HG02759 (cell line): ENCODE results near the gene SLC22A23.

Experiments
- ATAC-seq: cut with Tn5 transposase; IDR thresholded peaks from one replicate; pipeline ENCODE4 v1.9.1; 2021; ENCODE audit warnings: mild to moderate bottlenecking, moderate library complexity; ENCODE audit not compliant: unreplicated experiment

Gene SLC22A23

DNA sequence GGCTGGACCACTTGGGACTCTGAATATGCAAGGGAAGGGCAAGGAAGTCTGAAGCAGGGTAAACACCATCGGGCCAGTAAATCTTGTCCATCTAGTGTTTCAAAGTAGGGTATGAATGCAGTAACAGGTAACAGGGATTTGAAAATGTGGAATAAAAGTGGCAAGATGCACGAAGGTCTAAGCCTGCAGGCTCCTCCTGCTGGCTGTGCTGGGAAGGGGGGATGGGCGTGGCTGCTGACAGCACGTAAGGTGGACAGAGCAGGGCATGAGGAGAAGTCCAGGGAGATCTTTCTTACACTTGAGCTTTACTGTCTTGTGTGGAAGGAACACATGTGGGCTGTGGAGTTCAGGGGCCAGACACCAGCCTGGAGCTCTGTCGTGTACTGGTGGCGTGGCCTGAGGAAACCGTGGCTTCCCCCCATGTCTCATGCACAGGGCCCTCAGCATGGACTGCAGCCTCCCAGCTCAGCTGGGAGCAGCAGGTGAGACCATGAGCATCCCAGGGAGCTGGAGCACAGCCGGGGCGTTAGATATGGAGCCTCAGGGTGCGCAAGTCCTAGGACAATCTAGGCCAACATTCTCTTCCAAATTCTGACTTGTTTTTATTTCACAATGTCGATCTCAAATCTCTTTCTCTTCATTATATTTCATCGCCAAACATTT, 84.5 kb downstream of the SLC22A23 start:
- ATAC-seq, result no peak

DNA sequence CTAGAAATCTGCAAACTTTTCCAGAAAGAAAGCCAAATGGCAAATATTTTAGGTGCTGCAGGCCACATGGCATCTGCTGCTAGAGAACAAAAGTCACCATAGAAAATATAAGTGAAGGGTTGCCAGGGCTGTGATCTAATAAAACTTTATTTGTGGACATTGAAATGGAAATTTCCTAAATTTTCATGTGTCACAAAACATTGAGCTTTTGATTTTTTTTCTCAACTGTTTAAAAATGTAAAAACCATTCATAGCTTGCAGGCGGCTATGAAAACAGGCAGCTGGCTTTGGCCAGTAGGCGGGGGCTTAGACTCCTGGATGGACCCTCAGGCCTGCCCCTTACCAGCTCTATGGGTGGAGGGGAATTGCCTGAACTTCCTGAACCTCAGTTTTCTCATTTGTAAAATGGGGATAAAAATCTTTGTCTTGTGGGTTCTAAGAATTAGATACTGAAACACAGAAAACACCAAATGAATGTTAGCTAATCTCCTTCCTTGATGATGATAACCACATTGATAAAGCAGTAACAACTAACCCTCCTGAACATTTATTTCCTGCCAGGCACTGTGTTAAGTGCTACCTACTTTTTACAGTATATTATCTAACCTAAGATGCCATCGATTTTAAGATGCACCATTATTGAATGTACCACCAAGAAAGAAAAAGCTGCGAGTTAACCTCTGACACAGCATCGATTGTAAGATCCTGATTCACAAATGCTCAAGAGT, 85.5 kb downstream of the SLC22A23 start:
- no peak for ATAC-seq

DNA sequence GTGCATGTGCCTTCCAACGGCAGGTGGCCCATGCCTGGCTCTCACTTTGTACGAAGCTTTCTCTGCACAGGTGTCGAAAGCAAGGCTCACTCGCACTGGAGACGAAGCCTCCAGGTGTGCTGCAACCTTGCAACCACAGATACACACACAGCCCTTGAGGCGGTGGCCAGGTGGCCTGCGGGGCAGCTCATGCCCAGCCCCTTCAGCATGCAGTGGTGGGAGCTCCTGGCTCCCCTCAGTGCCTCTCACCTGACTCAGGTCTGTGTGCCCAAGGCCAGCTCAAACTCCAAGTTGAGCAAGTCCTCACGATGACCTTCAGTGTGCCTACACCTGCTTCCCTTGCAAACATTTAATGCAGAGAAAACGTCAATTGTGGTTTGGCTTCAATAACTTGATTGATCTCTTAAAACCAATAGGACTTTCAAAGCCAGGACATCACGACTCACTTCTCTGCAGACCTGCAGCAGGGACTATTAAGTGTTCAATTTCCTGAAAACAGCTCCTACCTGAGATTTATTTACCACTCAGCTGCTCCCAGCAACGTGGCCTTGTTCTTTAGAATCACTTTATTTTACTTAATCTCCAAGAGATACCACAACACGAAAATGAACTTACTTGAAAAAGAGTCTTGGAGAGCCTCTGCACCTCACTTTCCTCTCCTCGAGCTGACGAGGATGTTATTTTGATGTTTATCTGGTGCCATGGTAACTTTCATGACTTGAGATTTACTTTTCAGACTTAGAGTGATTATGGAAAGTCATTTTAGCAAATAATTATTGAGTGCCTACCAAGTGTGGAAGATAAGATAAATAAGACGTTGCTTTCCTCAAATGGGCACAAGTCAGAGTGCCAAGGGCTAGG, 86.3 kb downstream of the SLC22A23 start:
- no peak for ATAC-seq

DNA sequence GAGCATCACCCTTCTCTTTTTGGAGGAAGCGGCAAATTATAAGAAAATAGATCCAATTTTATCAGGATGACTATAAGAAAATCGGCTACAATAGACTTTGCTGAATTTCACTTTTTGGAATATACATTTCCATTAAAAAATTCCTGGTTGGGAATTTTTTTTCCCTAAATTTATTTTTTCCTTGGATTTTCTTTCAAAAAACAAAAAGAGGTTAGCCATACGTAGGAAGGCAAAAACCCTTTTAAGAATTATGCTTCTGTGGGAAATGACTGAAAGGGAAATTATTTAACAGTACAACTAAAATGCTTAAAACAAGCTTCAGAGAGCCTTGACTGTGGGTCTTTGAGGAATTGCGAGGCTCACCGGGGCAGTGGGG, 86.9 kb downstream of the SLC22A23 start:
- no peak for ATAC-seq

DNA sequence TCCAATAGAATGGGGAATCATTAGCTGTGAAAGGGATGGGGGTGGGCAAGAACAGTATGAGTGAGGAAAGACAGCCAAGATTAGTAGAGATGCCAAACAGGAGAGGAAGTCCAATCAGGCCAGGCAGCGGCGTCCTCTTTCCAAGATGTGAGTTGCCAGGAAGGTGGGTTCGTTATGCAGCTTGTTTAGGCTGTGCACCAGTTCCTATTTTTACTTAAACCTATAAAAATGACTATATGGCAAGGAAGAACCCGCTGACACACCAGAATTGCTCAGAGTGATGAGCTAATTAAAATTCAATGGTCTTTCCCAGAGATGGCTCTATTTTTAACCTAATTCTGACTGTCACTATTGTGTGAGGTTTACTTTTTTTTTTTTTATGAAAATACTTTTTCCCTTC, 88.2 kb downstream of the SLC22A23 start:
- no peak for ATAC-seq

DNA sequence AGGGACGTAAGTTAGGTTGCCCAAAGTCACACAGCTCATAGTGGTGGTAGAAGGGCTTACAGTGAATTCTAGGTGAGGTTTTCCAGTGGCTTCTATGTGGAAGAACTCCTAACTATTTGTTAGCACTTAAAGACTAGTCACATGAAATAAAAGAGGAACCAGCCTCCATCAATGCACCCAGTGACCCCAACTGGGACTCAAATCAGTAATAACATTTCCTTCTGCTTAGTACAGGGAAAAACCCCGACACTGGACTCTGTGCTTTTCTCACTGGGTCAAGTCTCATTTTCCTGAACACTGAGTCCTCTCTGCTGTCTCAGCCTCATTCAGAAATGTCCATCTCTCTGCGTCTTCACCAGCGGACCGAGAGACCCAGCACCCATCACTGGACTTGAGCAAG, 89.2 kb downstream of the SLC22A23 start:
- ATAC-seq, result no peak

DNA sequence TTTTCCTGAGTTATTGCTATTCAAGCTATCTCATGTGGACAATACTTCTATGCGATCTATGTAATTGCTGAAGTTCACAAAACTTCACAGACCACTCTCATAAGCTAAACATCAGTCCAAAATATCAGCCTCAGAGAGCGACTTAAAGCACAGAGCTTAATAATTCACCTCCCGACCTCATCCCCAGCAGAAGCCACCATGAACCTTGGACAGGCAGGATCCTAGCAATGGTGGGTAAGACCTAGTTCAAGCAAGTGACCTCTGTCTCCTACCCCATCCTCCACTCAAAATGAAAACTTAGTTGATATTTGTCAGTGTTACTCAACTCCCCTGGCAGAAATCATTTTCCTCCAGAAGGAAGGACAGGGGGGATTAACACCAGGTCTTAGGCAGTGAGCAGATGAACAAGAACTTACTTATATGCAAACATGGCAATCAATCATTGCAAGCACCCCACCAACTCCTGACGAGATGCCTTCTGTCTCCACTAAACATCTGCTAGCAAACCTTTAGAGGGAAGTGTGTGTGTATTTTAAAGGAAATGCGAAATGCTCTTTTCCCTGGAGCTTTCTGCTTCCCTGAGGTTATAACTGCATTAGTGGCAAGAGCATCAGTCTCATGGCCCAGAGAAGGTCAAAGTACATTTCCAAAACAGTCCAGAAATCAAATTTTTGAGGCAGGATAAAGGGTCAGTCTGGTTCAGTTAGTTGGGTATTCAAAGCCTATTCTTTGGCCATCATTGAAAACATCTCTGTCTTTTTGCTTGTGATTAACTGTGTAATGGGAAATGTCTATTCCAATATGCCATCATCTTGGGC, 90.0 kb downstream of the SLC22A23 start:
- ATAC-seq, result no peak

DNA sequence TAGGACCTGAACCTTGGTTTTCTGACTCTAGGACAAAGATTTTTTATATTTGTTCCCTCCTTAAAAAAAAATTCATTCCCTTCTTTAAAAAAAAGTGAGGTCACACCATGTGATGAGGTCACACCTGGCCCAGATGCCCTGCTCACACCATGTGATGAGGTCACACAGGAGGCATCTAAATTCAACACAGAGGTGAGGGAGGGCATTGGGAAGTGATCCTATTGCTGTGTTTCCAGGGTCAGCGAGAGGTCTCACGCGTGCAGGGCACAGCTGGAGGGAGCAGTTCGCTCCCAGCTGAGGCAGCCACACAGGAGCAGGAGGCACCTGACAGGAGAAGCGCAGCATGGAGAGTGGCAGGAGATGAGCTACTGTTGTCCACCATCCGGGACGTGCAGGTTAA, 92.5 kb downstream of the SLC22A23 start:
- ATAC-seq, result no peak

DNA sequence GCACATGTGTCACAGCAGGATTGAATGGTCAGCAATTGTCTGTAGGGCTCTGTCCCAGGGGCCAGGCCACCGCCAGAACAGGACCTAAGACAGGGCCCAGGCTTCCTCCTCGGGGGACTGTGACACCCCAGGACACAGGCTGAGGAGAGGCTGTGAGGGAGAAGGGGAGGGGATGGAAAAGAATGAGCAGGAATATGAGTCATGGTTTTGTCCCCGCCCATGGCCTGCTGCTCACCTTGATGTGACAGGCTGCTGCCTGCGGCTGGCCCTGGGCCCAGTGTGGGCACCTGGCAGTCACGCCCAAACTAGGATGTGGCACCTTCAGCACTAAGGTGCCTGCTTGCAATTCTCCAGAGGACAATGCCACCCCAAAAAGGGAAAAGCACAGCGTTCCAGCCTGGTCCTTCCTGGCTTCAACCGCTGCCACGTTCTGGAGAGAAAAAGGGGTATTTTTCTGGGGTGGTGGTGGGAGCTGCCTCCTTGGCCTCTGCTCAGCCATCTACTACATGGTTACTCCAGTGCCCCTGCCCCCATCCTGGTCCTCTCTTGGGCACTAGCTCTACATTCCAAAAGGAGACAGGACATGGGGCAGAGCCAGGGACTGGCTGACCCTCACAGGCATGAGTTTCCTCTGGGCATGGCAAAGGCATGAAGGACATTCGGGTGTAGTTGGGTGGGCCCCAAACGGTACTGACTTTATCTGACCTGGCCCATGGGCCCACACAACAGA, 93.4 kb downstream of the SLC22A23 start:
- no peak for ATAC-seq

DNA sequence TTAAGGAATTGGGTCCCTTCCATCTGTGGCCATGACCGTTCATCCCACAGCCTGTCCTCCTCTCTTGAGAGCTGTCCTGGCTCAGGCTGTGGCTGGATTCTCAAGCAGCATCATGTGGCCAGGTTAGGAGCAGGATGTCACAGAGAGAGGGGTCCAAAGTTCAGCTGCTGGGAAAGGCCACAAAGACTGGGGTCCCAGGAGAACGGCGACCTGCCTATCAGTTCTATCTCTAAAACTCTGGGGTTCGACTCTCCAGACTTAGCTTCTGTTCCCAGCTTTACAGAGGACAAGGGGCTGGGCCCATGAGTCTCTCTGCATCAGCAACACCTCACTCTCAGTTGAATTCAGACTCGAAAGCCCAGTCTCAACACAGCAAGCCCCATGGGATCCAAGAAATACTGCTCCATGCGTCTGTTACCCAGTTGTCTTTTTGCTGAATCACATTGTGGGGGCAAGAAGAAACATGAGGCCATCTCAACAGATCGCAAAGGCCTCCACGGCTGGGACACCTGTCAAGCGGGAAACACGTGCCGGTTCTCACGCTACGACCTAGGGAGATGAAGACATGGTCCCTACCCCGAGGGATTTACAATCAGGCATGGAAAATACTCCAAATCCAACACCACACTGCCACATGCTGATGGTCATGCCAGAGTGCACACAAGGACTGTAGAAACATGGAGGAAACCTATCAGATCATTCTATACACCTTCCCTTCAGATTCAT, 95.4 kb downstream of the SLC22A23 start:
- no peak for ATAC-seq

DNA sequence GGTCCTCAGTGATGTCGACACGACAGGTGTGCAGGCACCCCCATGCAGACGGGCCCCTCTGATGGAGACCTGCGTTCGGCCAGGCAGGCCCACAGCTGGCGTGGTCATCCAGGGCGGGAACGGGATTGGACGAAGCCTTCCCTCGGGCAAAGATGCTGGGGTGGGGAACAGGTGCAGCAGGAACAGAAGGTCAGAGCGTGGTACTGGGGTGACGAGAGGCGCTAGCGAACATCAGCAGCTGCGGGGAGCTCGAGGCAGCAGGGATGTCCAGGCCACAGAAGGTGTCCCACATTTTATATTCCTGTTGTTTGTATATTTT, 96.2 kb downstream of the SLC22A23 start:
- ATAC-seq, result no peak

DNA sequence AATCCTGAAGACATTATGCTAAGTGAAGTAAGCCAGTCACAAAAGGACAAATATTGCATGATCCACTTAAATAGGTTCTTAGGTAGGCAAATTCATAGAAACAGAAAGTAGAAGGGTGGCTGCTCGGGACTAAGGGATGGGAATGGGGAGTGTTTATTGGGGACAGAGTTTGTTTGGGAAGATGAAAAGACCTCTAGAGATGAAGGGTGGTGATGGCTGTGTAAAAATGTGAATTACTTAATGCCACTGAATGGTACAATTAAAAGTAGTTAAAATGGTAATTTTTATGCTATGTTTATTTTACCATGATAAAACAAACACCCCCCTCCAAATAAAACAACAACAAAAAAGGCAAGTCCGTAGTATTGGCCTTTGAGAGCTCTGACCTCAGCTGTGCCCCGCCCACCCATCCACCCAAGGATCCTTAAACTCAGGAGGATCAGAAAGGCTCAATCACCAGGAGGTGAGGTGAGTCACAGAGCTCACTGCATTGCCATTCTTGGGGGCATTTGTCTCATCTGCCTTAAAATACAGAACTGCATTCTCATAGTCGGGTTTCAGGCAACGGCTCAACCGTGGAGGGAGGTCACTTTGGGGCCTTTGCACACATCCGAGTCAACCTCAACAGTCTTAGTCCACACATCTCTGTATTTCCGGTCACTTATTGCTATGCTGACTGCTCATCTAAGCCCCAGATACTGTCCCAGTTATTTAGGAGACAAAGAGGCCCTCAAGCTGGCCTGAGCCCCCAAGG, 96.7 kb downstream of the SLC22A23 start:
- ATAC-seq, result no peak

DNA sequence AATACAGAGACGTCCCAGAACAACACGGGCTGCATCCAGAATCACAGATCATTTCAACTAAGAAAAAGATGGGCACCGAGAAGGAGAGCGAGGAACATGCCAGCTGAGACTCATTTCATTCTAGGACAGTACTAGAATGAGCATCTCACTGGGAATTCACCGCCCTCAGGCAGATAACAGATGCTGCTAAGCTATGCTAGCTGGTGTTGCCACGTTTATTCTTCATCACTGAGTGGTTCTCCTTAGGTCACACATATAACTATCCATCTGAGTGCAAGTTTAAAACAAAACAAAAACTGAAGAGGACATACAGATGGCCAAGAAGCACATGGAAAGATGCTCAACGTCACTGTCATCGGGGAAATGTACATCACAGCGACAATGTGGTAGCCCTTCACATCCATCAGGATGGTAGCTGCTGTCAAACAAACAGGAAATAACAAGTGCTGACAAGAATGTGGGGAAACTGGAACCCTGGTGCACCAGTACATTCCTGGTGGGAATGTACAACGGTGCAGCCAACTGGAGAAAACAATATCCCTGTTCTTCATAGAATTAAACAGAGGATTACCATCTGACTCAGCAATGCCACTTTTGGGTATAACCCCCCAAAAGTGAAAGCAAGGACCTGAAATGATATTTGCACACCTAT, 97.6 kb downstream of the SLC22A23 start:
- ATAC-seq, result no peak

DNA sequence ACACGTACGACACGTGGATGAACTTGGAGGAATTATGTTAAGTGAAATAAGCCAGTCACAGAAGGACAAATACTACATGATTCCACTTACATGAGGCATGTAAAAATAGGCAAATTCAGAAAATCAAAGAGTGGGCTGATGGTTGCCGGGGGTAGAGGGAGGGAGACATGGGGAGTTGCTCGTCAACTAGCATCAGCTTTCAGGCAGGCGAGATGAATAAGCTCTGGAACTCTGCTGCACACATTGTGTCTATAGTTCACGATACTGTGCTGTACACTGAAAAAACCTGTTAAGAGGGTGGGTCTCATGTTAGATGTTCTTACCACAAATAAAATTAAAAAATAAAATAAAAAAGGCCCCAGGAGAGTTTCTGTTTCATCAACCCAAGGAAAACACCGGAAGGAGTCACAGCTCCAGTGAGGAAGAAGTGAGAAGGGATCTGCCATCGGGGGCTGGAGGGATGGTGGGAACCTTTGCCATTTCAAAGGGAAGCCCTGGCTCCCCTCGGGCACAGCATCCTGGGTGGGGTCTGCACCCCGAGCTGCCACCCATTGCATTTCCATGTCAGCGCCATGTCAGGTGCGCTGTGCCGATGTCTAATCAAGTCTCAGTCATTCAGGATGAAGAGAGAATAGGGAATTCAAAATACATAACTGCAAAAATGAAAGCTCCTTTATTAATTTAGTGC, 98.3 kb downstream of the SLC22A23 start:
- no peak for ATAC-seq

DNA sequence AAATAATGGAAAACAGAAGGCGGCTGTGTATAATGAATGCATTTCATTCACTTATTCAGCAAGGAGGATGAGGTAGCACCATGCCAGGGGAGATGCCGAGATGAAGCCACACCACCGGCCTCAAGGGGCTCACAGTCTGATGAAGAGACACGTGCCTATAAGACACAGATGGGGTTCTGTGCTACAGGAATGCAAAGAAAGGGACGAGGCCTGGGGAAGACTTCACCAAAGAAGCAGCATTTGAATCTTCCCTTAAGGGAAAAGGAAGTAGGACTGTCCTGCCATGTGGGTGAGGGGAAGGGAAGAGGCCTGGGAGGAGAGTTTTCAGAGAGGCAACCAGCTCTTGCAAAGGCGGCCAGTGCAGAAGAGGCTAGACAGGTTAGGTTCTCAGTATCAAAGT, 99.2 kb downstream of the SLC22A23 start:
- no peak for ATAC-seq

DNA sequence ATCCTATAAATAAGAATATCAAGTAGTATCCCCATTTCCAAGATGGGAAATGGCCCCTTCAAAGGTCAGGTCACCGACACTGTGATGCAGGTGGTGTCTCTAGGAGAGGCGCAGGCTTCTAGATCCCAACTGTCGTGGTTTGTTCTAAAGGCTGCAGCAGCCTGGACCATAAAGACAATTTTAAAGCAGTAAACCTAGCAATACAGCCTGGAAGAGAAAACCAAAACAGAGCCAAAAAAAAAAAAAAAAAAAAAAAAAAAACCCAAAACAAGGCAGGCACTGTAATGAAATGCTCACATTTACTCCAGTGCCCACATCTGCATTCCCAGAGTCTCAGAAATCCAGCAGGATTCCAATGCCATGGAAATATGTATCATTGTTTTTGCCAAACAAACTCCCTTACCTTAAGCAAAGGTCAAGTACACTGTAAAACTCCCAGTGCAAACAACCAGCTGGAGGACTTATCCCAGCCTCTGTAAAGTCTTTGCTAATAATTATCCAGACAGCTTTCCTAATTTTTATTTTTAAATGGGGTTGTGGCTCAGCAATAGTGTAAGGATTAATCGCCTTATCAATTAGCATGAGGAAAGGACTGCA, 99.9 kb downstream of the SLC22A23 start:
- no peak for ATAC-seq

DNA sequence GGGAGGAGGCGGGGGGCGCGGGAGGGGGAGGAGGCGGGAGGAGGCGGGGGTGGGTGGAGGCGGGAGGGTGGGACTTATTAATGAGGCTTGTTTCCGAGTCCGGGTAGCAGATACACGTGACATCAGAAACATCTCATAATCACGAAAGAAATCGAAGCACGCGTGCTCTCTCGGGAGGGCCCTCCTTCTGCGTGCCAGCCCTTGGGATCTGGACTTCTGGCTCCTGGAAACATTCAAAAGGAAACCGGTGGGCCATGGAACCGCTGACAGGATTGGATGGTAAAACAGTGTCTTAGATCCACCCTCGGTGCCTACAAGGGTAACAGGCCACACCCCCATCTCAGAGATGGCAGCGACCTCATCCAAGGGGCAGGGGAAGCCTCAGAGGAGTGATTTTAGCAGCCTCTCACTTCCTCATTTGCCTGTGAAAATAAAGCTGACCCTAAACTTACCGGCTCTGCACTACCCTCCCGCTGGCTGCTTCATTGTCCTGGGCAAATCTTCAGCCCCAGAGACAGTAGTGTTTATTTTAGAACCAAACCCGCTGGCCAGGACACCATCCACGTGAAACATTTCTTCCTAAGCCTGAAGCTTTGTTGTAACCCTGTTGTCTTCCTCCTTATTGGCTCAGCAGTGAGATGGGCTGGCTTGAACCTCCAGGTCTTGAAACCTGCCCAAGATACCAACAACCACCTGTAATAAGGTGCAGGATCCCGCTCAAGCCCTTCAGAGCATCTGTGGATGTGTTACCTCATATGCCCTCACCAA, 100.6 kb downstream of the SLC22A23 start:
- ATAC-seq, result peak; percentile 83
